NCI-H2227 (cell line): ENCODE data around the gene SLC39A11.
"Not testable (repeated sequence)": the region's sequence is repeated elsewhere in the genome, so short reads cannot be mapped to it uniquely, and the experiment has no call there.

Experiments used
- DNase-seq: peaks from one replicate; lab custom pipeline; 2025; ENCODE audit not compliant: unreplicated experiment; lab: John Stamatoyannopoulos, UW

SLC39A11 gene

DNA sequence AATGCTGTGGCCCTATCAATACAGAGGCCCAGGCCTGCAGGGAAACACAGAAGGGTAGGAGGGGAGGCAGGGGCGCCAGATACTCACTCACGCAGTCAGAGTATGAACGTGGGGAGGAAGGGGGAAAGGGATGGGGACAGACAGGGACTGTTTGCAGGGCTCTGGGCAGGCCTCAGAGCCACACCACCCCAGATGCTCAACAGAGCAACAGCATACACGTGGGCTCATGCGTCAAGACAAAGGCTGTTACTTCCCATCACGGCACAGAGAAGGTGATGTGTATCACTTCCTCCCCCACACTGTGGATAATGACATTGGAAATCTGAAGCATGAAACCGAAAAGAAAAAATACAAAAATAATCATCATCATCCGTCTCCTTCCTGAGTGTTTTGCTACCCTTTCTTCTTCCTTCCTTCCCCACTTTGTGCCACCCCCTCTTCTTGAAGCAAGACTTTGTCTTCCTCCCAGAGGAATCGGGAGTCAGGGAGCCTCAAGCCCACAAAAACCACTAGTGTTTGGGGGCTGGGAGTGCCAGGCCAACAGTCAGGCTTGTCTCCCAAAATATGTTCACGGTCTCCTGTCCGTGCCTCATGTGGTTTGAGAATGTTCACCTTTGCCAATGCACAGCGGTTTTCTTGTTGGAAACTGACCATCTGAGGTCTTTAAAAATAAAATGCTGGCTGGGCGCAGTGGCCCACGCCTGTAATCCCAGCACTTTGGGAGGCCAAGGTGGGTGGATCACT lies 20.1 kb downstream of the SLC39A11 start:
- DNase-seq = no peak

DNA sequence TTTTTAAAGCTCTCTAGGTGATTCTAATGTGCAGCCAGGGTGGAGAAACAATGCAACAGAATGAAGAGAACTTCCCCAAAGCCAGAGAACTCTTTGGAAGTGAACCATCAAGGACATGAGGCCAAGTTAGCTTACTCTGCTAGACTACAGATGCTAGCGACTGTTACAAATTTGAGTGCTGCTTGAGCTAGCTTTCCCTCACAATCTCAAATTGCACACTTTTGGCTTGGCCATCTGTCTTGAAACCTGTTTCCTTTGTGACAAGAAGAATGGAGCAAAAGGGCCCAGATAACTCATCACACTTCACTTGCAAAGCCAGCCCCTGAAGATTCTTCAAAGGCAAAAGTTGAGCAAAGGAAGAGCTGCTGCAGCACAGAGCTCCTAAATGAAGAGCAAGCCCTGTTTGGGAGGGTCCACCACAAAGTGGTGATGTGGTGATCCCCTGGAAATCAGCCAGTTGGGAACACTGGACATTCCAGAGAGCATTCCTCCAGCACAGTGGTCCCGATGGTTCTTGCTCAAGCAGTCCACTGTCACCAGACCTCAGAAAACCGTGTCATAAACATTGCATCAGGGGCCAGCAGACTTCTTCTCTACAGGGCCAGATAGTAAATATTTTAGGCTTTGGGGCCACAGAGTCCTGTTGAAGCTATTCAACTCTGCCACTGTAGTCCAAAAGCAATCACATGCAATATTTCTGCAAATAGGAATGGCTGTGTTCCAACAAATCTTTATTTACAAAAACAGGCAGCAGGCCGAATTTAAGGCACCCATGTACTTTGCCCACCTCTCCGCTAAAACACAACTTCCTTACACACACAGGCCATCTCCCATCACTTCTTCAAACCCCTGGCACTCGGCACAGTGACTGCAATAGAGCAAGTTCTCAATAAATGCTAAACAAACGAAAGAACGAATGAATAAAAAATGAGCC lies 21.2 kb downstream of the SLC39A11 start:
- no peak for DNase-seq

DNA sequence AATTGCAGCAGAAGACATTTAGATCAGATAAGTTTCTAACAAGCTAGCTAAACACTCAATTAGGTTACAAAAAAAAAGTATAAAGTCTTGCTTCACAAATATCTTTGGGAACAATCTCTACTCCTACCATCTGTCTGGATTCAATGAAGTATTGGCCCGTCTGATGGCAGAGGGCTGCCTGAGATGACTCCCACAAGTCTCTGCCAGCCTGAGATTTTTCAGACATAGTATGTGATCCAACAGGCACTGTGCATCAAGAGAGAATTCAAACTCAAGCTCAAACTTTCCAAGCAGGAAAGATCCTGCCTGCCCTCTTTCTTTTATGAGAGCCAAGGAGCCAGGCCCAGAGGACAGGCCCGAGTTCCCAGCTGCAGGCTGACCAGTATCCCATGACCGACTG lies 22.6 kb downstream of the SLC39A11 start:
- DNase-seq = no peak

DNA sequence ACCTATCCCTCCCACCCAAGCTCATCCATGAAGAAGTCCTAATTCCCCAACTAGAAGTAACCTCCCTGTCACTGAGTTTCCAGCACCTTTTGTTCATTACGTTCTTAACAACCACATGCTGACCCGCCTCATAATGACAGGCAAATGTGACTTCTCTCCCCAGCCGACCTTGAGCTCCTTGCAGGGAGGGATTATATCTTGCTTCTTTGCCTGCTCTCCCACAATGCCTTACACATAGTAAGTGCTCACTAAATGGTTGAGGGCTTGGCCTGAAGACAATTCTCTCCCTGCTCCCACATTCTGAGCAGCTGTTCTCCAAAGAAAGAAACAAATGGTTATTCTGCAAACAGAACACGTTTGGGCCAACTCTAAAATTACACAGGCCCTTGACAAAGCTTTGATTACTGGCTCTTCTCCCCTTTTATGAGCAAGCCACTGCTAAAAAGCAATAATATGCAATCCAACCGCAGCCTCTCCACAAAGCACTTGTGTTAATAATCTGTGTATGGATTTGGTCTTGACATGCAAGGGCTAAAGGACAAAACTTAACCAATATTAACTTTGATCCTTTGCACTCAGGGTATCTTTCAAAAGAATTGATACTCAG lies 23.2 kb downstream of the SLC39A11 start:
- DNase-seq = peak; percentile 75

DNA sequence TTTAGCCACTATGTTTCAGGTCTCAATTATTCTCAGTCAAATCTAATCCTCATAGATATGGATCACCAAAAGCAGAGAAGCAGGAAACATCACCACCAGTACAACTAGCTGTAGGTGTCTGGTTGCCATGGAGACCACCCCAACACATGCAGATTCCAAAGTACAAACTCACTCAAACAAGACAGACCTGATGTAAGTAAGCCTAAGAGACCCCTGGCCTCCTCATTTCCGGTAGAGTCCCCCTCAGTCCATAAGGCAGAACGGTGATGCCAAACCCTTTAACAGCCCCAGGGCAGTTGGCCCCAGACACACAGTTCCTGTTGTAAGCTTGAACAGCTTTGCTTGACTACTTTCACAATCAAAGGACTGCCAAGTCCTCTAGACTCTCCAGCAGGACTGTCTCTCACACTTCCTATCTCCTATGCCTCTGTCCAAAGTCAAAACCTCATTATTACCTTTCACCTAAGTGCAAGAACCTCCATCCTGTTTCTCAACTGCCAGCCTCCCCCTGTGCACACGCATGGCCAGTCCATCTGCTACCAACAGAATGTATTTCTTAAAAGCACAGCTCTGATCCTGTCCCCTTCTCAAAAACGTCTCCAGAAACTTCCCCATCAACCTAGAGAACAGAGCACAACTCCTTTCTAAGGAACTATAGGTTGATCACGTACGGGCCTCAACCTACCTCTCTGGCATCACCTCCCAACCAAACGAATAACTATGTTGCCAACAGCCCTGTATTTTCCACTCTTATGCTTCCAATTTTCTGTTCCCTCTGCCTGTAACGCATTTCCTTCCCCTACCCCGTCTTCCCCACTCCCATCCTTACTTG lies 23.9 kb downstream of the SLC39A11 start:
- peak; percentile 5 for DNase-seq

DNA sequence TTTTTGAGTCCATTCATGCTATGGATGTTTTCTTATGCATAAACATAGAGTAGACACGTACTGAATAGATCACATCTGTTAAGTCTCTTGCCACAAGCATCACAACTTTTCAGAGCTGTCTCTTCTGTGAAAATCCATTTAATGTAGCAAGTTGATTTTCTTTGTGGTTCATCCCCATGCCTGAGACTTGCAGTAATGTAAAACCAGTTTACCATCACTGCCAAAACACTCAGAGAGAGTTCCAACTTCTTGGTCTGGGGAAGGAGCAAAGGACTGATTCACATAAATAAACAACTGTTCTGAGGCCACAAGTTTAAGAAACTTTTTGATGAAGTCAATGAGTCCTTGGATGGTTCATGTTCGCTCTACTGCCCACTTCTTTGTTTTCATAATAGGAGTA lies 24.8 kb downstream of the SLC39A11 start:
- DNase-seq = not testable (repeated sequence)

DNA sequence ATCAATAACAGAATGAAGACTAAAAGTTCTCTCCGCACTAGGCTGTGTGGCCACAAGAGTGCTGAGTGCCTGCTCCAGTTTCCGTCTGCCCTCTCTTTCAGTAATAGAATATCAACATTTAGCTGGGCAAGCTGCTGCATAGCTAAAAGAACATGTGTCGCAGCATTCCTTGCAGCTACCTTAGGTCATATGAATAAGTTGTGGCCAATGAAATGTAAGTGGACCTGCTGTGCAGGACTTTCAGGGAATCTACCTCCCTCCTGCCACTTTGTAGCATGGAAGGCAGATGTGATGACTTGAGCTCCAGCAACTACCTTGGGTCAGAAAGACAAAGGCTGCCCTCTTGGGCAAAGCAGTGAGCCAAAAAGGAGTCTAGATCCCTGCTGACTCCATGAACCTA lies 25.4 kb downstream of the SLC39A11 start:
- DNase-seq = no peak

DNA sequence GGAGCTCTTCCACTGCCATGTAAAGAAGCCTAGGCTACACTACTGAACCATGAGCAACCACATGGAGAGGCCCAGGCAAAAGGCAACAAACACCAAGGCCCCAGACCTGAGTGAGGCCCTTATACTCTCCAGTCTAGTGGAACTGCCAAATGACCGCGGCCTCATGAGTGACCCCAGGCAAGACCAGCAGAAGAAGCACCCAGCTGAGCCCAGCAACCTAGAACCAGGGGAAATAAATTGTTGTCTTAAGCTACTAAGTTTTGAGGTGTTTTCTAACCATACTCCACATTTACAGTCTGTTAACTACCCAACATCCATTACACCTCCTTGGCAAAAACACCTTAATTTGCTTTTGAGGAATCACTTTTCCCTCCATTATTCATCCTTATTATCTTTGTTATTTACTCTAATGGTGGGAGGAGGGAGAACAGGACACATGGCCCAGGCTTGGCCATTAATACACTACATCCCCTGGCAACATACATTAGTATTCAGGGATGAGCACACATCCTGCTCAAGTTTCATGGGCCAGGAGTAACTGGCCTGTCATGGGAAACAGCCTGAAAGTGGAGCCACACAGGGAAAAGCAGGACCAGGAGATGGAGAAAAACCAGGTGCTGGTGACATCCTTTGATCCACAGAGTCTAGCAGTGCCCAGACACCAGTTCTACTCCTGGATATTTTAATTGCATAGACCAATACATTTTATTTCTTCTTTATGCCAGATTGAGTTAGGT lies 26.2 kb downstream of the SLC39A11 start:
- DNase-seq = no peak

DNA sequence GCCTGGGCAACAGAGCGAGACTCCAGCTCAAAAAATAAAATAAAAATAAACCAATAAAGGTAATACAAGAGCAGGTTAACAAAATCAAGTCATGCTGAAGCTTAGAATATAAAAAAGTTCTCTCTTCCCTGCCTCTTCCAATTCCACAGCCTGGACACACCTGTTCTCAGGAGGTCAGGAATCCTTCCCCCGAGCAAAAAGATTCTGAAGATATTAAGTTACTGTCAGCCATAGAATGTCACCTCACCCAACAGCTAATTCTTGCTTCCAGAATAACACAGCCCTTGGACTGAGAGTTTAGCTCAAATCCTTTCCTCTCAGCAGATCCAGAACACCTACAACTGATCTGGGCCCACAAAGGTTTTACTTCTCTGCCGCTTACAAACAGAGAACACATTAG lies 27.1 kb downstream of the SLC39A11 start:
- DNase-seq = no peak

DNA sequence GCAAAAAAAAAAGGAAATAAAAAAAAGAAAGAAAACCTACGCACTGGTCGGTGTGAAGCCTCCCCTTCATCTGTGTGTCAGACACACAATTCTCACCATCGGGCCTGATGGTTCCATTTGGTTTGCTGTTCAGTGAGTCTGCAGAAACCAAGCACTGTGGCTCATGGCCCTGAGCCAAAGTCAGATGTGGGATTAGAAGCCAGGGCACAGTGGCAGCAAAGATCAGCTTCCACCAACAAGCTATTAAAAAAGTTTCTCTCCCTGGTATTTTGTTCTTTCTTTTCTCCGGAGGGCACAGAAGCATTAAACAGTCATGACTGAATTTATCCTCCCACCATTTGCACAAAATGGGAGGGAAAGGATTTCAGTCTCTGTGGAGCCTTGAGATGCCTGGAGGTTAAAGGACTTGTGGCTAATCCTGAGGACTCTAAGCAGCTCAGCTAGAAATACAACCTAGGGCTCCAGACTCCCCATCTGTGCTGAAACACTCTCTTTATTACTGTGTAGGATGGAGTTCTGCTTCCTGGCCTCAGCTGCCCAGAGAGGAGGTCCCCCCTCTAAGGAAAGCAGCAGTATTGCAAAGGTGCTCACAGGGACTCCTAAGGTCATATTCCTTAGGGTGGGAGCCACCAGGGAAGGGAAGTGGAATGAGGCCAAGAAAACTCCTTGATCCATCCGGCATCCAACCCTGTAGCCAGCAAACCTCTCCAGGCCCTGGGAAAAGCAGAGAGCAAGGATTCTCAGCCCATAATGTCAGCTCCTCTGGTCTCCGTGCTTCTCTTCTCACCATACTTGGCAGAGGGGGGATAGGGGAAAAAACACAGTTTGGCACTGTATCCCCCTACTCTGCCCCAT lies 28.2 kb downstream of the SLC39A11 start:
- no peak for DNase-seq

DNA sequence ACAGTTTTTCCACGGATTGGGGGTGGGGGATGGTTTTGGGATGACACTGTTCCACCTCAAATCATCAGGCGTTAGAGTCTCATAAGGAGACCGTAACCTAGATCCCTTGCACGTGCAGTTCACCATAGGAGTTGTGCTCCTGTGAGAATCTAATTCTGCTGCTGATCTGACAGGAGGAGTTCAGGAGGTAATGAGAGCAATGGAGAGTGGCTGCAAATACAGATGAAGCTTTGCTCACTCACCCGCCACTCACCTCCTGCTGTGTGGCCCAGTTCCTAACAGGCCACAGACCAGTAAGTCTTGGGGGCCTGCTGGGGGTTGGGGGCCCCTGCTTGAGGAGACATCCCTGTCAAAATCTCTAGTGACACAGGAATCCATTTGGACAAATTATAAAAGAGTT lies 29.8 kb downstream of the SLC39A11 start:
- DNase-seq = no peak

DNA sequence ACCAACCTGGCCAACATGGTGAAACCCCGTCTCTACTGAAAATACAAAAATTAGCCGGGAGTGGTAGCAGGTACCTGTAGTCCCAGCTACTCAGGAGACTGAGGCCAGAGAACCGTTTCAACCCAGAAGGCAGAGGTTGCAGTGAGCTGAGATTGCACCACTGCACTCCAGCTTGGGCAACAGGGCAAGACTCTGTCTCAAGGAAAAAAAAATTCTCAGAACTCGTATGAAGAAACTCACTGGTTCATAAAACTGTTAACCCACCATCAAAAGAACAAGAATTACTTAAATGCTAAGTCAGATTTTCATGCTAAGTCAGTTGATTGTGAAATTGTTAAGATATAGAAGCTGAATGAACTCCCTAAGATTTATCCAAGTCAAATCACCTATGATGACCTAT lies 31.3 kb downstream of the SLC39A11 start:
- DNase-seq = no peak

DNA sequence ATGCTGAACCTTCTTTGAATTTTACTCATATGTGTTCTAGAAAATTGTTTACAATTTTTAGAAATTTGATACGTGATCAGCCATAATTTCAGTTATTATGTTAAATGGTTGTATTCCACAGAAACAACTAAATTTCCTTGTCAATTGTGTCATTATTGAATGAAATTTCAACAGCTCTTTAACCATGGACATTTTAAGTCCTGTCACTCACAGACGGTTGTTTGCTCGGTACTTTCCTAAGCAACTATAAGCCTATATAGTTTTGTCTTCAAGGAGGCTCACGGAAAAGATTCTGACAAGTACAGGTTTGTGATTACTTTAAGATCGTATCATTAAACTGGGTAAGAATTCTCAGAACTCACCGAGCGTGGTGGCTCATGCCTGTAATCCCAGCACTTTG lies 31.8 kb downstream of the SLC39A11 start:
- DNase-seq = no peak

DNA sequence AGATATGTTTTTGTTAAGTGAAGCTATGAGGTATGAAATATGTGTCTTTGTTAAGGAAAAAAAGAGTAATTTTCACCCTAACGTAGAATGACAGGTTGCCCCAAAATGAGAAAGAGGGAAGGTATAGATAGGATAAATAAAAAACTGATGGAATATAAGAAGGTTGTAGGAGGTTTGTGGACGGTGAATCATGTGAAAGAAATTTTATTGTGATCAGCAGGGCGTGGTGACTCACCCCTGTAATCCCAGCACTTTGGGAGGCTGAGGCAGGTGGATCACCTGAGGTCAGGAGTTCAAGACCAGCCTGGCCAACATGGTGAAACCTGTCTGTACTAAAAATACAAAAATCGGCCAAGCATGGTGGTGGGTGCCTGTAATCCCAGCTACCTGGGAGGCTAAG lies 32.8 kb downstream of the SLC39A11 start:
- not testable (repeated sequence) for DNase-seq

DNA sequence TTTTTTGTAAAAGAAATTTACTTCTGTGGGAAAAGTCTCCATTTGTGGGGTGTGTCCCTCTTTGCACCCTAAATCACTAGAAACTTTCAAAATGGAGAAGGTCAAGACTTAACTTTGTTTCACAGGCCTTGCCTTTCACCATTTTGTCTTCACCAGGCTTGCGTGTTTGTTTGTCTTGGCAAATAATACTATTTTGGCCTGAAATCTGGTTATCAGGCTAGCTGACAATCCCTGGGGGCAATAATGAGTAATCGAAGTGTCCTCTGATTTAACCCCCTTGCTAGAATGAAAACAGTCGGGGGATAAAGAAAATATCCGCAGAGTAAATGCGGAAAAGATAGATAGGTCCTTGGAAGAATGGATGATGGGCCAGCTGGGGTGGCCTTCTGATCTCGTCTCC lies 34.5 kb downstream of the SLC39A11 start:
- DNase-seq = no peak

DNA sequence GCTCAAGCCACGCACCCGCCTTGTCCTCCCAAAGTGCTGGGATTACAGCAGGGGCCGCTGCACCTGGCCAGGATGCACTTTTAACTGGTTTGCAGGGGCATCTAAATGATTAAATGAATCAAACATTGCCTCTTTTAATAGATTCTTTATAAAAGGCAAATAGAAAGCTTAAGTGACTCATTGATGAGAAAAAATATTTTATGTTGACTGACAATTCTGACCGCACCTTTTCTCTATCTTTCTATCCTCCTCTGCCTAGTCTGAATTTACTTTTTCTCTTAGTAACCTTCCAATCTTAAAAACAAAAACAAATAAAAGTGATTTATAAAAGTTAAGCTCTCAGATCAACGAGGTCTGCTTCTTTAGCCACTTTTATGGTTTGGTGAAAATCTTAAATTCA lies 35.3 kb downstream of the SLC39A11 start:
- no peak for DNase-seq

DNA sequence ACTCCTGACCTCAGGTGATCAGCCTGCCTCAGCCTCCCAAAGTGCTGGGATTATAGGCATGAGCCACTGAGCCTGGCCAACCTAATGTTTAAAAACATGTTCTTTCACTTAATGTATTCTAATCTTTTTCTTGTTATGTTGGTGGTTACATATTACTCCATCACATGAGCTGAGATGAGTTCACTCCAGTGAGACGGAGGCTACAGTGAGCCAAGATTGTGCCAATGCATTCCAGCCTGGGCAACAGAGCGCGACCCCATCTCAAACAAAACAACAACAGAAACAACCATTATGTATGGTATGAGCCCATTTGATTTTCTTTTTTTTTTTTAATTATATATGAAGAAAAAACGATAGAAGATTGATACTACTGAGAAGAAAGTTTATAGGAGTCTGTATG lies 39.6 kb downstream of the SLC39A11 start:
- no peak for DNase-seq

DNA sequence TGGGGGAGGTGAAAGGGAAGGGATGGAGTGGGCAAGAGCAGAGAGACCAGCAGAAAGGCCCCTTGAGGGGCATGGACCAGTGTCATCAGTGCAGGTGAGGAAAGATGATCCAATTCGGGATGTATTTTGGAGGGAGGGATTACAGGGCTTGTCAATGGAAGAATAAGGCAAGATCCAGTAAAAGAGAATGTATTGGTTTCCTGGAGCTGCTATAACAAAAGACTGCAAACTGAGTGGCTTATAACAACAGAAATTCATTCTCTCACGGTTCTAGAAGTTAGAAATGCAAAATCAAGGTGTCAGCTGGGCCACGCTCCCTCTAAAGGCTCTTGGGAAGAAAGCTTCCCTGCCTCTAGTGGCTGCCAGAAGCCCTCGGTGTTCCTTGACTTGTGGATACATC lies 41.7 kb downstream of the SLC39A11 start:
- no peak for DNase-seq

DNA sequence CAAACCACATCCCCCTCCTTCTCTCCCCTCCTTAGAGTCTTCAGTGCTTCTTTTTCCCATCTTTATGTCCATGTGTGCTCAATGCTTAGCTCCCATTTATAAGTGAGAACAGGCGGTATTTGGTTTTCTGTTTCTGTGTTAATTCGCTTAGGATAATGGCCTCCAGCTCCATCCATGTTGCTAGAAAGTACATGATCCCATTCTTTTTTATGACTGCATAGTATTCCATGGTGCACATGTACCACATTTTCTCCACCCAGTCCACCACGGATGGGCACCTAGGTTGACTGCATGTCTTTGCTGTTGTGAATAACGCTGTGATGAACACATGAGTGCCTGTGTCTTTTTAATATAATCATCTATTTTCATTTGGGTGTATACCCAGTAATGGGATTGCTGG lies 44.3 kb downstream of the SLC39A11 start:
- no peak for DNase-seq
